ENCODE results near the gene ZFHX2.

Gene ZFHX2

DNA sequence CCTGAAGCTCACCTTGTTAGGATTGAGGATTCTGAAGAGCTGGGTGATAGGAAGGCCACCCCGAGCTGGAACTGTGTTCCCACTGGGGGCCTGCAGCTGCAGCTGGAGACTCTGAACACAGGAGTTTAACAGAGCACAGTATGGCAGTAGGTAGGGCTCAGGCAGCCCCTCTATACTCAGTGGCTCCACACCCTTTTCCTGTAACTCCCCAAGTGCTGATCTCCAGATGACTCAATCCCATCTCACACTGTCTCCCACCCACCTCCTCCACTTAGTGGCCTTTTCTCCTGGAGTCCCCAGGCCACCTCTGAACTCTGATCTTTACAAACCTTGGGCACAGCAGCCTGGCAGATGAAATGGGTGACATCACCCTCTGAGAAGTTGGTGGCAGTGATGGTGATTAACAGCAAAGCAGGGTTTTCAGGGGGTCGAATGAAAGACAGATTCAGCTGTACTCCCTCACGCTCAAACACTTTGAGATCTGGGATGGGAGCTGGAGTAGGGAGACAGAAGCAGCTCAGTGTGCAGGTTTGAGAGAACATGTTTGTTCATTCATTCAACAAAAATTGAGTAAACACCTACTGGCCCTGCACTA, 8.5 kb upstream of the ZFHX2 start:
- no peak for DNase-seq (ENCODE audit: low read depth)

GRCh38 chr14:23559010-23559925, 7.7 kb upstream of the ZFHX2 start:
- DNase-seq (ENCODE audit: low read depth): peak; percentile 48

GRCh38 chr14:23558346-23559009, 6.9 kb upstream of the ZFHX2 start:
- no peak for DNase-seq (ENCODE audit: low read depth)

DNA sequence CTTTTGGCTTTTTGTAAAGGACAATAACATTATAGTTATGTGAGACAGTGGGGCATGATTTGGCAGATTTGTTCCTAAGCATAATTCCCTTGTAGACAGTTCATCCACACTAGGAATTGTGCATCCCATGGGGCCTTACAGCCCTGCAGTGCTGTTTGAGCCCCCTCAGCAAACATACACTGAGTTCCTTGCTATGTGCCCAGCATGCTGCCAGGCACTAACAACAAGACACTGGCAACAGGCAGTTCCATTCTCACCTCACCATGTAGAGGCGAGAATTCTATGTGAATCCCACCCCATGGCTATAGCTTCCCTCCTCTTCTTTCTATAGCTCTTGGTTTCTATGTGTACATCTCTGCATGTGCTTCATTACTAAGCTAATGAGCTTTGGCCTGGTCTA, 6.4 kb upstream of the ZFHX2 start:
- DNase-seq (ENCODE audit: low read depth): no peak

GRCh38 chr14:23557521-23557920, 6.0 kb upstream of the ZFHX2 start:
- DNase-seq (ENCODE audit: low read depth): no peak

DNA sequence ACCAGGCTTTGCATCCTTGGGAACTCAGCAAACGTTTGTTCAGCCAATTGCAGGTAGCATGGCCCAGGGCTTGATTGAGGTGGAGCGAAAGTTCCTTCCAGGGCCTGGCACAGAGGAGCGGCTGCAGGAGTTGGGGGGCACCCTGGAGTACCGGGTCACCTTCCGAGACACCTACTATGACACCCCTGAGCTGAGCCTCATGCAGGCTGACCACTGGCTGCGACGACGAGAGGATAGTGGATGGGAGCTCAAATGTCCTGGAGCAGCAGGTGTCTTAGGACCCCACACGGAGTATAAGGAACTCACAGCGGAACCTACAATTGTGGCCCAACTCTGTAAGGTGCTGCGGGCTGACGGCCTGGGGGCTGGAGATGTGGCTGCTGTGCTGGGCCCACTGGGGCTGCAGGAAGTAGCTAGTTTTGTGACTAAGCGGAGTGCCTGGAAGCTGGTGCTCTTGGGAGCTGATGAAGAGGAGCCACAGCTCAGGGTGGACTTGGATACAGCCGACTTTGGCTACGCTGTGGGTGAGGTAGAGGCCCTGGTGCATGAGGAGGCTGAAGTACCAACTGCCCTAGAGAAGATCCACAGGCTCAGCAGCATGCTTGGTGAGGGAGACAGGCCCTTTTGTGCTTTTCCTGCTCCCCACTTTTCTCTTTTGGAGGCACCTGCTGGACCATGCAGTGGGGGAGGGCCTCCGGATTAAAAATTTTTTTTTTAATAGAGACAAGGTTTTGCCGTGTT, 5.3 kb upstream of the ZFHX2 start:
- DNase-seq (ENCODE audit: low read depth): no peak

- DNase-seq (ENCODE audit: low read depth): peak; percentile 89
Measured at GRCh38 chr14:23555882-23556699, 4.5 kb upstream of the ZFHX2 start, which contains the start of gene THTPA. Gene THTPA (plus strand): TSS chr14:23556271. CDS start chr14:23556758, 487 bp downstream.

DNA sequence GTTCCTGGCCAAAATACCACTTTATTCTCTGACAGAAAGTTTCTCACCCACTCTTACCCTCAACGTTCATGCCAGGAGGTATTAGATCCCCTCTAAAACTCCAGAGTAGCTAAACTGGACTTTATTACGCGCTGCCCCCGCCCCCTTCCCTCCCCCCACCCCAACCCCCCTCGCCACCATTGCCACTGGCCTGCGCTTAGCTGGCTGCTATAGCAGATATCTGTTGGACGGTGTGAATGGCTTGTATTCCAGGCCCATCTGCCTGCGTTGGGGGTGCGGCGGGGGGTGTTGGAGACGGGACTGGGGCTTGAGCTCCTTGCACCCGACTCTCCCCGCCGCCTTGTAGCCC, 3.9 kb upstream of the ZFHX2 start:
- DNase-seq (ENCODE audit: low read depth): no peak

GRCh38 chr14:23550812-23551265, 726 bp downstream of the ZFHX2 start:
- no peak for DNase-seq (ENCODE audit: low read depth)

- DNase-seq (ENCODE audit: low read depth): no peak
Measured at GRCh38 chr14:23550131-23550811, 1.3 kb downstream of the ZFHX2 start.

- DNase-seq (ENCODE audit: low read depth): no peak
Measured at GRCh38 chr14:23548351-23549318, 2.9 kb downstream of the ZFHX2 start.

GRCh38 chr14:23547924-23548323, 3.6 kb downstream of the ZFHX2 start:
- DNase-seq (ENCODE audit: low read depth): no peak

- no peak for DNase-seq (ENCODE audit: low read depth)
Measured at GRCh38 chr14:23546450-23547035, 5.0 kb downstream of the ZFHX2 start.

DNA sequence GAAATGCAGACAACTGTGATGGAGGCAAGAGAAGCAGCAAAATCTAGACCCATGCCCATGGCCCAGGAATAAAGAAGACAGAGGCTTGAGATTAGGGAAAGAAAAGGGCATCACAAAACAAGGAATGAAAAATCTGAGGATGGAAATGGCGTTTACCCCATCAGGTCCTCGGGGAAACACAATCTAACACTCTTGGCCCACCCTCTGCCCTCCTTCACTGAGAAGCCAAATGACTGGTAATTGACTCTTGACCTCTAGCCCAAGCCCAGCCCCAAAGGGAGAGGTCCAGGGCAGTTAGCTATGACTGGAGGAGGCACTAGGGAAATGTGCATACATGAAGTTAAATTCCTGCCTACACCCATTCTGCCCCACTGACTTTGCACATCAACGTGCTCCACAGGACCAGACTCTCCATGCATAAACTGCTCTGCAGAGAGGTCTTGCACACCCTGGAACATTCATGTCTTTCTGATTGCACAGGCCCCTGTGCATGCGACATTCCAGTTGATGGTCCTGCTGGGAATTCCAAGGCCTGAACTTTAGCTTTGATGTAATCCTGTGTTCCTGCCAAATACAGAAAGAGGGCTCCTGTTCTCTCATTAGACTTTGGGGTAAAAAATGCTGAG, 5.7 kb downstream of the ZFHX2 start:
- no peak for DNase-seq (ENCODE audit: low read depth)

GRCh38 chr14:23544511-23545447, 6.8 kb downstream of the ZFHX2 start:
- DNase-seq (ENCODE audit: low read depth): no peak

- DNase-seq (ENCODE audit: low read depth): no peak
Measured at GRCh38 chr14:23543403-23543802, 8.2 kb downstream of the ZFHX2 start.

GRCh38 chr14:23542261-23542660, 9.3 kb downstream of the ZFHX2 start:
- DNase-seq (ENCODE audit: low read depth): no peak

DNA sequence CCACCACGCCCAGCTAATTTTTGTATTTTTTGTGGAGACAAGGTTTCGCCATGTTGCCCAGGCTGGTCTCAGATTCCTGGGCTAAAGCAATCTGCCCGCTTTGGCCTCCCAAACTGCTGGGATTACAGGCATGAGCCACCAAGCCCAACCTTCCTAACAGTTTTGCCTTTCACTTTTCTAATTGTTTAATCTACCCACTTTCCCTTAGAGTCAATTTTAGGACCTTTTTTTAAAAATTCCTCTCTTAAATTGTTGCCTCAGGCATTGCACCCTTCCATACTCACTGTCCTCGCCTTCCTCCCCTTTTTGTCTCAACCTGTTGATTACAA, 11.5 kb downstream of the ZFHX2 start:
- no peak for DNase-seq (ENCODE audit: low read depth)
